Keratinocyte (primary cell): ENCODE data around the gene GSTM5.

Source experiments
- EZH2 ChIP-seq: IDR thresholded peaks from one replicate; pipeline ENCODE4 v1.6.1; 2012; ENCODE audit warnings: inconsistent platforms, mild to moderate bottlenecking, low read length, moderate library complexity
- TF ChIP-seq, protein P1 (sequence below), 3 experiments: IDR thresholded peaks in 1 of 3; conservative IDR thresholded peaks in 1 of 3; optimal IDR thresholded peaks in 1 of 3; 2 replicates in 2 of 3; 3 replicates in 1 of 3; pipeline versions ENCODE3 to v1.5.1; 2011; ENCODE audit warnings: low read length in 3 of 3, mild to moderate bottlenecking in 3 of 3, moderate library complexity in 2 of 3, control low read depth in 1 of 3, inconsistent platforms in 1 of 3; ENCODE audit not compliant: insufficient read depth in 2 of 3; ENCODE audit errors: extremely low read depth in 1 of 3

DNA sequence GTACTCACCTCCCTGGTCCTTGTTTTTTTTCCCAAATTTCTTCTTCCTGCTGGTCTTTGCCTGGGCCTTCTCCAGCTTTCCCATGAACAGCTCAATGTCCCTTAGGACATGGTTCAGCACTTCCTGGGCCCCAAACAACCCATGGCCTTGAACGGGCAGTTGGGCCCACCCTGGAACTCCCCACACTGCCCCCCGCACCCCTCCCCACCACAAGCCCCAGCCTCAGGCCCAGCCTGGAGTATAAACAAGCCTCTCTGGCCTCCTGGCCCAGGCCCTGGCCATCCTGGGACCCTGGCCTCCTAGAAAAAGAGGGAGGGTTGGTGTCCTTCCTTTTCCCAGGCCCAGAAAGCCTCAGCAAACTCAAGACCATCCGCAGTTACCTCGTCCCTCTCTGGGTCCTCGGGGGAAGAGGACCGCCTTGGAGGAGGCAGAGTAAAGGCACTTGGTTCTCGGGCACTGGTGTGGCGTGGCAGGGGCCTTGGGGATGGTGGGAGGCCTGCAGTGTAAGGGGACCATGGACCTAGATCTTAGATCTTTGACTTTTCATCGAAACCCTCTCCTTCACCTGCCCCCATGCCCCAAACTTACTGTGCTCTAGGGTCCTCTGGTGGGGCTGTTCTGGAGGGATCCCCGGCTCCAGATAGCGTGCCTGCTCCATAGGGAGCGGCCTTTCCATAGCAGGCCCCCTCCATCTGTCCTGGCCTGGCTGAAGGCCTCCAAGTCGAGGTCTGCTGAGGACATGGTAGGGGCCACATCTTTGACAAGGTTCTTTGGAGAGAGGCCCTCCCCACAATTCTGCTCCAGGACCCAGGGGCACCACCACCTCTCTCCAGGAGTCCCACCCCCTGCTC is 46.1 kb downstream of the GSTM5 start:
- TF ChIP-seq, protein P1, sequence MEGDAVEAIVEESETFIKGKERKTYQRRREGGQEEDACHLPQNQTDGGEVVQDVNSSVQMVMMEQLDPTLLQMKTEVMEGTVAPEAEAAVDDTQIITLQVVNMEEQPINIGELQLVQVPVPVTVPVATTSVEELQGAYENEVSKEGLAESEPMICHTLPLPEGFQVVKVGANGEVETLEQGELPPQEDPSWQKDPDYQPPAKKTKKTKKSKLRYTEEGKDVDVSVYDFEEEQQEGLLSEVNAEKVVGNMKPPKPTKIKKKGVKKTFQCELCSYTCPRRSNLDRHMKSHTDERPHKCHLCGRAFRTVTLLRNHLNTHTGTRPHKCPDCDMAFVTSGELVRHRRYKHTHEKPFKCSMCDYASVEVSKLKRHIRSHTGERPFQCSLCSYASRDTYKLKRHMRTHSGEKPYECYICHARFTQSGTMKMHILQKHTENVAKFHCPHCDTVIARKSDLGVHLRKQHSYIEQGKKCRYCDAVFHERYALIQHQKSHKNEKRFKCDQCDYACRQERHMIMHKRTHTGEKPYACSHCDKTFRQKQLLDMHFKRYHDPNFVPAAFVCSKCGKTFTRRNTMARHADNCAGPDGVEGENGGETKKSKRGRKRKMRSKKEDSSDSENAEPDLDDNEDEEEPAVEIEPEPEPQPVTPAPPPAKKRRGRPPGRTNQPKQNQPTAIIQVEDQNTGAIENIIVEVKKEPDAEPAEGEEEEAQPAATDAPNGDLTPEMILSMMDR (optimal IDR thresholded peaks at IDR 0.05 in 1 of 3, IDR thresholded peaks at IDR 0.05 in 1 of 3, conservative IDR thresholded peaks at IDR 0.05 in 1 of 3; ENCODE audit: extremely low read depth in 1 of 3, insufficient read depth in 2 of 3, low read length in 3 of 3) = no peak
- no peak for TF ChIP-seq EZH2
